Naive thymus-derived CD8-positive, alpha-beta T cell (primary cell): ENCODE measurements around the gene RAB39A. TPM values are rescaled to one million over a fixed set of nuclear protein-coding genes. Genes with fewer than 3 reads are reported as not detected.
"Not testable (repeated sequence)": the region's sequence is repeated elsewhere in the genome, so short reads cannot be mapped to it uniquely, and the experiment has no call there.

ENCODE experiments used
- ATAC-seq, 2 donors: fragments of 150-1000 bp; cut with Tn5 transposase in 1 of 2; sonication (Bioruptor Pico), chemical (Tn5 transposase) in 1 of 2; 1 replicate in 1 of 2; 2 replicates in 1 of 2; pipeline ENCODE4 v1.10.0; 2021; ENCODE audit warnings: mild to moderate bottlenecking in 2 of 2, moderate library complexity in 2 of 2
- POLR2A ChIA-PET: fragments of 350-600 bp; sonication (Branson Sonifier 250); formaldehyde crosslinking; loops from one replicate; lab custom pipeline; 2021; ENCODE audit warnings: antibody characterized with exemption; lab: Charles Lee
- DNase-seq, 10 donors: peaks; one replicate each; pipeline versions ENCODE4 v3.0.0 to v3.0.0-alpha.2; 2020 to 2022
- H3K27ac Mint-ChIP-seq, 10 donors: one replicate each; pipeline ENCODE4 v1.8.0; 2020 to 2022; ENCODE audit warnings: mild to moderate bottlenecking in 10 of 10, mixed read lengths in 10 of 10, moderate library complexity in 4 of 10, inconsistent platforms in 1 of 10
- H3K27me3 Mint-ChIP-seq, 5 donors: one replicate each; pipeline ENCODE4 v1.8.0; 2021 to 2022; ENCODE audit warnings: mixed read lengths in 5 of 5
- H3K36me3 Mint-ChIP-seq, 3 donors: one replicate each; pipeline ENCODE4 v1.8.0; 2020 to 2022; ENCODE audit warnings: mixed read lengths in 3 of 3, mild to moderate bottlenecking in 2 of 3, inconsistent platforms in 1 of 3
- H3K4me1 Mint-ChIP-seq, 4 donors: one replicate each; pipeline ENCODE4 v1.8.0; 2021 to 2022; ENCODE audit warnings: mixed read lengths in 4 of 4
- H3K4me3 Mint-ChIP-seq, 10 donors: one replicate each; pipeline ENCODE4 v1.8.0; 2020 to 2022; ENCODE audit warnings: mild to moderate bottlenecking in 10 of 10, mixed read lengths in 10 of 10, moderate library complexity in 6 of 10, inconsistent platforms in 1 of 10
- H3K9me3 Mint-ChIP-seq, 9 donors: one replicate each; pipeline ENCODE4 v1.8.0; 2020 to 2022; ENCODE audit warnings: mixed read lengths in 9 of 9, mild to moderate bottlenecking in 3 of 9, inconsistent platforms in 1 of 9, moderate library complexity in 1 of 9
- polyA plus RNA-seq, 3 donors: library from polyadenylated mRNA; unstranded; fragments of 300-500 nt; fragmentation: Illumina TruSeq; gene quantifications; one replicate each; pipeline ENCODE4 v1.2.3, GENCODE V29; 2021
- total RNA-seq, 8 experiments: library from RNA in 2 of 8; stranded (reverse) in 2 of 8; gene quantifications; one replicate each; pipeline ENCODE4 v1.2.3 and lab custom pipeline; 2021 to 2026

RAB39A gene, protein sequence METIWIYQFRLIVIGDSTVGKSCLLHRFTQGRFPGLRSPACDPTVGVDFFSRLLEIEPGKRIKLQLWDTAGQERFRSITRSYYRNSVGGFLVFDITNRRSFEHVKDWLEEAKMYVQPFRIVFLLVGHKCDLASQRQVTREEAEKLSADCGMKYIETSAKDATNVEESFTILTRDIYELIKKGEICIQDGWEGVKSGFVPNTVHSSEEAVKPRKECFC
- under 1 TPM in 1 of 2 experiments, not detected in 1; 0.18 TPM for total RNA-seq
- polyA plus RNA-seq = not detected
- 0 to 0.08 (median 0) reads per million in 6 experiments for total RNA-seq (lab: John Stamatoyannopoulos, UW)

- POLR2A ChIA-PET = no interaction called here
- Mint-ChIP-seq H3K27me3 (peaks cover 17 to 63% (median 40%) of the 10 kb centered on the region in 5 donors), H3K4me1 (peaks cover 6 to 19% (median 8%) of the 10 kb centered on the region in 4 donors), H3K27ac (no peak within 1 kb of the TSS), H3K9me3 (peaks cover 0 to 14% (median 3%) of the 10 kb centered on the region in 9 donors), H3K4me3 (peak within 1 kb of the TSS; percentile 45 to 90 (median 72)), H3K36me3 (peaks cover 4 to 24% (median 5%) of the 10 kb centered on the region in 3 donors)
- ATAC-seq = peak; percentile 84 to 88
- DNase-seq = peak; percentile 10 to 68 (median 46)
Observed at GRCh38 chr11:107928046-107928766, at the start of gene RAB39A. RAB39A (plus strand) TSS chr11:107928448; CDS start chr11:107928569, 121 bp downstream.

GRCh38 chr11:107881471-107881870, 46.8 kb upstream of the RAB39A start:
- H3K36me3 Mint-ChIP-seq, H3K27ac Mint-ChIP-seq, POLR2A ChIA-PET: not testable (repeated sequence)

GRCh38 chr11:107882095-107882820, 46.0 kb upstream of the RAB39A start:
- H3K4me1 Mint-ChIP-seq = no peaks in the 10 kb centered on the region
- peaks cover 0 to 7% (median 0%) of the 10 kb centered on the region in 3 donors for H3K36me3 Mint-ChIP-seq
- no peak overlapping the region for H3K27ac Mint-ChIP-seq
- DNase-seq = no peak
- H3K4me3 Mint-ChIP-seq = no peak overlapping the region
- H3K27me3 Mint-ChIP-seq = peaks cover 0 to 9% (median 6%) of the 10 kb centered on the region in 5 donors
- H3K9me3 Mint-ChIP-seq = peaks cover 0 to 5% (median 2%) of the 10 kb centered on the region in 9 donors
- POLR2A ChIA-PET = no interaction called here
- no peak for ATAC-seq

More at GRCh38 chr11:107881471-107881870, 46.8 kb upstream of the RAB39A start:
- not testable (repeated sequence) for H3K9me3 Mint-ChIP-seq, ATAC-seq, H3K27me3 Mint-ChIP-seq, H3K4me1 Mint-ChIP-seq, H3K4me3 Mint-ChIP-seq, DNase-seq

DNA sequence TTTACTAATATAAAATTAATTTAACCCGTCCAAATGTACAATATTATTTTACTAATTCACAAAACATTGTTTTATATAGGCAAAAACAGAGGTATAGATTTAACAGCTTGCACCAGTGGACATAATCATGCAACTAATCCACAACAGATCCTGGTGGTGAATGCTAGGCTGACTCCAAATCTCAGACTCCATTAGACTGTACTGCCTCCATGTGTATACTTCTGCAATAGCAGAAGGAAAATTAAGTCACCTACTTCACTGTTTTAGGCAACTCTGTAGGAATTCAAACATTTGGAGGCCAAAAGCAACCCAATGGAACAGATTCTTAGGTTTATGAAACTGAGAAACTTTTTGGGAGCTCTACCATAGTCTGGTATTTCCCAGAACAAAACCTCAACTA, 30.0 kb upstream of the RAB39A start:
- H3K36me3 Mint-ChIP-seq = no peaks in the 10 kb centered on the region
- H3K27ac Mint-ChIP-seq = no peak overlapping the region
- POLR2A ChIA-PET = no interaction called here
- H3K4me3 Mint-ChIP-seq = no peak overlapping the region
- H3K9me3 Mint-ChIP-seq = no peaks in the 10 kb centered on the region
- ATAC-seq (peak; percentile 39 to 49), DNase-seq (peak in 1 of 10 donors; percentile 2)
- no peaks in the 10 kb centered on the region for H3K4me1 Mint-ChIP-seq
- peaks cover 0 to 10% (median 8%) of the 10 kb centered on the region in 5 donors for H3K27me3 Mint-ChIP-seq

GRCh38 chr11:107908211-107908610, 20.0 kb upstream of the RAB39A start:
- Mint-ChIP-seq H3K4me3 (no peak overlapping the region), H3K27ac (no peak overlapping the region), H3K9me3 (peaks cover 0 to 4% (median 0%) of the 10 kb centered on the region in 9 donors), H3K4me1 (no peaks in the 10 kb centered on the region), H3K36me3 (peaks cover 0 to 5% (median 0%) of the 10 kb centered on the region in 3 donors), H3K27me3 (peaks cover 9 to 23% (median 17%) of the 10 kb centered on the region in 5 donors)
- POLR2A ChIA-PET = interaction anchor here (0.5 kb wide), 1 partner anchor 101 kb away, joined by 3 read pairs; the partner anchor contains the start of gene CUL5
- DNase-seq (no peak), ATAC-seq (no peak)

DNA sequence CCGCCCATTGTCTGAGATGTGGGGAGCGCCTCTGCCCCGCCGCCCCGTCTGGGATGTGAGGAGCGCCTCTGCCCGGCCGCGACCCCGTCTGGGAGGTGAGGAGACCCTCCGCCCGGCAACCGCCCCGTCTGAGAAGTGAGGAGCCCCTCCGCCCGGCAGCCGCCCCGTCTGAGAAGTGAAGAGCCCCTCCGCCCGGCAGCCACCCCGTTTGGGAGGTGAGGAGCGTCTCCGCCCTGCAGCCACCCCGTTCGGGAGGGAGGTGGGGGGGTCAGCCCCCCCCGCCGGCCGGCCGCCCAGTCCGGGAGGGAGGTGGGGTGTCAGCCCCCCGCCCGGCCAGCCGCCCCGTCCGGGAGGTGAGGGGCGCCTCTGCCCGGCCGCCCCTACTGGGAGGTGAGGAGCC, 15.8 kb upstream of the RAB39A start:
- H3K27ac Mint-ChIP-seq, H3K4me1 Mint-ChIP-seq, ATAC-seq, POLR2A ChIA-PET, DNase-seq, H3K4me3 Mint-ChIP-seq, H3K36me3 Mint-ChIP-seq, H3K9me3 Mint-ChIP-seq: not testable (repeated sequence)
- peaks cover 8 to 25% (median 17%) of the 10 kb centered on the region in 5 donors for H3K27me3 Mint-ChIP-seq

DNA sequence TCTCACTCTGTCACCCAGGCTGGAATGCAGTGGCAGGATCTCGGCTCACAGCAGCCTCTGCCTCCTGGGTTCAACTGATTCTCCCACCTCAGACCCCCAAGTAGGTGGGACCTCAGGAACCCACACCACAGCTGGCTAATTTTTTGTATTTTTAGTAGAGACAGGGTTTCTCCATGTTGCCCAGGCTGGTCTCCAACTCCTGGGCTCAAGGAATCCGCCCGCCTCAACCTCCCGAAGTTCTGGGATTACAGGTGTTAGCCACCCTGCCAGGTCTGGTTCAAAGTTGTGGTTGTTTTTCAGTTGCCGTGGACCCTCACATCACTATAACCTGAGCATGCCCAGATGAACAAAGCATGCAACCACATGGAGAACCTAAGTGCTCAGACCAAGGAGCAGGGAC, 13.0 kb upstream of the RAB39A start:
- no peaks in the 10 kb centered on the region for H3K36me3 Mint-ChIP-seq
- H3K4me1 Mint-ChIP-seq = no peaks in the 10 kb centered on the region
- H3K27ac Mint-ChIP-seq = no peak overlapping the region
- ATAC-seq = no peak
- POLR2A ChIA-PET = no interaction called here
- no peak for DNase-seq
- peaks cover 0 to 24% (median 14%) of the 10 kb centered on the region in 5 donors for H3K27me3 Mint-ChIP-seq
- H3K9me3 Mint-ChIP-seq = peaks cover 0 to 9% (median 0%) of the 10 kb centered on the region in 9 donors
- H3K4me3 Mint-ChIP-seq = no peak overlapping the region

- H3K36me3 Mint-ChIP-seq = no peaks in the 10 kb centered on the region
- ATAC-seq (no peak), DNase-seq (peak in 6 of 10 donors; percentile 5 to 37 (median 22))
- peaks cover 3 to 22% (median 13%) of the 10 kb centered on the region in 5 donors for H3K27me3 Mint-ChIP-seq
- H3K9me3 Mint-ChIP-seq = peaks cover 0 to 4% (median 0%) of the 10 kb centered on the region in 9 donors
- H3K27ac Mint-ChIP-seq = peak overlapping the region in 1 of 10 donors; percentile 41
- POLR2A ChIA-PET = no interaction called here
- no peaks in the 10 kb centered on the region for H3K4me1 Mint-ChIP-seq
- no peak overlapping the region for H3K4me3 Mint-ChIP-seq
Observed at GRCh38 chr11:107916671-107917241, 11.5 kb upstream of the RAB39A start.

DNA sequence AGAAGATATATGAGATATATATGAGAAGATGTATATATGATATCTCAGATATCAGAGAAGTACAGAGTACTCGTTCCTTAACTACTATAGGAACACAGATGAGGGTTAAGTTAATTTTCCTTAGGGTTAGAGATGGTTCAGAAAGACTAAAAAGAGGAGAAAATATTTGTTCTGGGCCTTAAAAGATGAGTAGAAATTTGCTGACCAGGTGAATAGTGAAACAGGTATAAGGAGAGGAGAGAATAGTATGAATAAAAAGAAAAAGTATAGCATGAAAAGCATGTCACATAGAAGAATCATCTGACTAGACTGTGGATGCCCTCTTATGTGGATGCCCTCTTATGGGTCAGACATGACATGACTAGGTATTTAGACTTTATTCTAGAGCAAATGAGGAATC, 6.3 kb upstream of the RAB39A start:
- H3K27me3 Mint-ChIP-seq = peaks cover 28 to 60% (median 32%) of the 10 kb centered on the region in 5 donors
- no peak for DNase-seq
- POLR2A ChIA-PET = no interaction called here
- no peak for ATAC-seq
- no peak overlapping the region for H3K4me3 Mint-ChIP-seq
- peaks cover 0 to 9% (median 3%) of the 10 kb centered on the region in 9 donors for H3K9me3 Mint-ChIP-seq
- peaks cover 0 to 4% (median 2%) of the 10 kb centered on the region in 4 donors for H3K4me1 Mint-ChIP-seq
- H3K36me3 Mint-ChIP-seq = peaks cover 3 to 13% (median 4%) of the 10 kb centered on the region in 3 donors
- no peak overlapping the region for H3K27ac Mint-ChIP-seq

- POLR2A ChIA-PET, H3K4me3 Mint-ChIP-seq, H3K27ac Mint-ChIP-seq, H3K4me1 Mint-ChIP-seq, DNase-seq, ATAC-seq: not testable (repeated sequence)
- peaks cover 28 to 71% (median 33%) of the 10 kb centered on the region in 5 donors for H3K27me3 Mint-ChIP-seq
- H3K36me3 Mint-ChIP-seq = peaks cover 3 to 16% (median 4%) of the 10 kb centered on the region in 3 donors
- H3K9me3 Mint-ChIP-seq = peaks cover 0 to 11% (median 3%) of the 10 kb centered on the region in 9 donors
Observed at GRCh38 chr11:107923519-107923918, 4.7 kb upstream of the RAB39A start.

- H3K27me3 Mint-ChIP-seq = peaks cover 27 to 70% (median 32%) of the 10 kb centered on the region in 5 donors
- peaks cover 4 to 18% (median 5%) of the 10 kb centered on the region in 3 donors for H3K36me3 Mint-ChIP-seq
- no peak overlapping the region for H3K4me3 Mint-ChIP-seq
- POLR2A ChIA-PET = no interaction called here
- DNase-seq (no peak), ATAC-seq (no peak)
- peaks cover 0 to 11% (median 3%) of the 10 kb centered on the region in 9 donors for H3K9me3 Mint-ChIP-seq
- no peak overlapping the region for H3K27ac Mint-ChIP-seq
- H3K4me1 Mint-ChIP-seq = peaks cover 6 to 15% (median 8%) of the 10 kb centered on the region in 4 donors
Observed at GRCh38 chr11:107924306-107924705, 3.9 kb upstream of the RAB39A start.

GRCh38 chr11:107927559-107927958, 689 bp upstream of the RAB39A start:
- H3K4me3 Mint-ChIP-seq = peak overlapping the region; percentile 18 to 90 (median 55)
- H3K36me3 Mint-ChIP-seq = peaks cover 4 to 24% (median 5%) of the 10 kb centered on the region in 3 donors
- peaks cover 6 to 19% (median 8%) of the 10 kb centered on the region in 4 donors for H3K4me1 Mint-ChIP-seq
- ATAC-seq (no peak), DNase-seq (no peak)
- H3K27me3 Mint-ChIP-seq = peaks cover 22 to 68% (median 37%) of the 10 kb centered on the region in 5 donors
- POLR2A ChIA-PET = no interaction called here
- no peak overlapping the region for H3K27ac Mint-ChIP-seq
- H3K9me3 Mint-ChIP-seq = peaks cover 0 to 14% (median 3%) of the 10 kb centered on the region in 9 donors
